HG03558 (cell line): ENCODE results near the gene SMS.

Experiments
- ATAC-seq: cut with Tn5 transposase; IDR thresholded peaks from one replicate; pipeline ENCODE4 v1.9.1; 2021; ENCODE audit warnings: moderate number of reproducible peaks; ENCODE audit not compliant: unreplicated experiment; ENCODE audit errors: extremely low read depth

Gene SMS

GRCh38 chrX:21940356-21940829 is at the start of gene SMS:
SMS (plus strand) TSS chrX:21940709; CDS start chrX:21940825, 116 bp downstream.
- ATAC-seq = peak; percentile 40

GRCh38 chrX:21905313-21905712 is 35.2 kb upstream of the SMS start:
- no peak for ATAC-seq

GRCh38 chrX:21905953-21906352 is 34.6 kb upstream of the SMS start:
- no peak for ATAC-seq

- no peak for ATAC-seq
These were observed 33.2 kb upstream of the SMS start for GRCh38 chrX:21907260-21907659.

GRCh38 chrX:21911481-21911880 is 29.0 kb upstream of the SMS start:
- no peak for ATAC-seq

- ATAC-seq = no peak
These were observed 28.3 kb upstream of the SMS start for GRCh38 chrX:21912220-21912619.

- no peak for ATAC-seq
These were observed 27.5 kb upstream of the SMS start for GRCh38 chrX:21912989-21913388.

GRCh38 chrX:21926116-21926515 is 14.4 kb upstream of the SMS start:
- no peak for ATAC-seq

GRCh38 chrX:21926527-21927278 is 13.8 kb upstream of the SMS start:
- ATAC-seq = peak; percentile 53

GRCh38 chrX:21929209-21929608 is 11.3 kb upstream of the SMS start:
- ATAC-seq = no peak

GRCh38 chrX:21930986-21931385 is 9.5 kb upstream of the SMS start:
- no peak for ATAC-seq

GRCh38 chrX:21932292-21933002 is 8.1 kb upstream of the SMS start:
- no peak for ATAC-seq

- no peak for ATAC-seq
These were observed 7.4 kb upstream of the SMS start for GRCh38 chrX:21933077-21933476.

- no peak for ATAC-seq
These were observed 6.1 kb upstream of the SMS start for GRCh38 chrX:21934414-21934813.

GRCh38 chrX:21939906-21940305 is 603 bp upstream of the SMS start:
- no peak for ATAC-seq

- ATAC-seq = no peak
These were observed 3.1 kb downstream of the SMS start for GRCh38 chrX:21943460-21944135.

GRCh38 chrX:21944136-21944615 is 3.7 kb downstream of the SMS start:
- no peak for ATAC-seq

GRCh38 chrX:21946925-21947641 is 6.6 kb downstream of the SMS start:
- no peak for ATAC-seq

GRCh38 chrX:21947671-21948070 is 7.2 kb downstream of the SMS start:
- ATAC-seq = no peak

- no peak for ATAC-seq
These were observed 8.5 kb downstream of the SMS start for GRCh38 chrX:21948897-21949578.
